CD14-positive monocyte (primary cell): ENCODE data around the gene HRH4. TPM values are rescaled to one million over a fixed set of nuclear protein-coding genes. Genes with fewer than 3 reads are reported as not detected.

Experiments used
- DNase-seq, 3 donors: peaks; one replicate each; pipeline ENCODE4 v3.0.0-alpha.2; 2011 to 2022
- H2AFZ ChIP-seq: 2 replicates; pipeline ENCODE4 v1.6.0; 2012; ENCODE audit warnings: mild to moderate bottlenecking, low read depth, low read length, inconsistent platforms; ENCODE audit not compliant: insufficient read depth, poor library complexity, severe bottlenecking
- H3K27ac ChIP-seq, 2 donors: 1 replicate in 1 of 2; 2 replicates in 1 of 2; pipeline ENCODE4 v1.5.1; 2012 to 2013; ENCODE audit warnings: low read length in 2 of 2, control low read depth in 1 of 2, inconsistent platforms in 1 of 2, low read depth in 1 of 2, mild to moderate bottlenecking in 1 of 2
- H3K27me3 ChIP-seq, 2 donors: one replicate each; pipeline versions ENCODE4 v1.6.0 to v1.6.1; 2011 to 2013; ENCODE audit warnings: low read length in 2 of 2; ENCODE audit not compliant: control insufficient read depth in 2 of 2, insufficient read depth in 2 of 2
- H3K36me3 ChIP-seq, 2 donors: replicated peaks in 1 of 2; 1 replicate in 1 of 2; 2 replicates in 1 of 2; pipeline versions ENCODE4 v1.5.1 to v1.6.1; 2012 to 2013; ENCODE audit warnings: low read length in 2 of 2, control low read depth in 1 of 2, inconsistent platforms in 1 of 2, mild to moderate bottlenecking in 1 of 2; ENCODE audit not compliant: insufficient read depth in 2 of 2, control insufficient read depth in 1 of 2
- H3K4me1 ChIP-seq, 2 donors: 1 replicate in 1 of 2; 2 replicates in 1 of 2; pipeline versions ENCODE4 v1.5.1 to v1.6.1; 2012 to 2013; ENCODE audit warnings: low read length in 2 of 2, control low read depth in 1 of 2, inconsistent platforms in 1 of 2, mild to moderate bottlenecking in 1 of 2, moderate library complexity in 1 of 2; ENCODE audit not compliant: insufficient read depth in 2 of 2, control insufficient read depth in 1 of 2
- H3K4me2 ChIP-seq: replicated peaks from 2 replicates; pipeline ENCODE3; 2012; ENCODE audit warnings: low read length, moderate library complexity, mild to moderate bottlenecking; ENCODE audit not compliant: poor library complexity, severe bottlenecking; ENCODE audit errors: extremely low read depth
- H3K4me3 ChIP-seq, 3 experiments: fragments of 200-600 bp in 1 of 3; sonication (generic) in 1 of 3; replicated peaks in 1 of 3; 1 replicate in 2 of 3; 2 replicates in 1 of 3; pipeline ENCODE4 v1.5.1; 2011 to 2013; ENCODE audit warnings: low read length in 3 of 3, mild to moderate bottlenecking in 3 of 3, control low read depth in 2 of 3, low read depth in 2 of 3, inconsistent platforms in 1 of 3, moderate library complexity in 1 of 3
- H3K79me2 ChIP-seq: 2 replicates; pipeline ENCODE4 v1.6.0; 2012; ENCODE audit warnings: mild to moderate bottlenecking, control low read depth, inconsistent platforms, low read length, moderate library complexity; ENCODE audit not compliant: insufficient read depth
- H3K9ac ChIP-seq: 2 replicates; pipeline ENCODE4 v1.6.0; 2017; ENCODE audit warnings: low read length, mild to moderate bottlenecking; ENCODE audit not compliant: insufficient read depth, poor library complexity, severe bottlenecking
- H3K9me3 ChIP-seq, 2 donors: replicated peaks in 1 of 2; 1 replicate in 1 of 2; 2 replicates in 1 of 2; pipeline versions ENCODE4 v1.5.1 to v1.6.1; 2012 to 2013; ENCODE audit warnings: low read length in 2 of 2, control low read depth in 1 of 2; ENCODE audit not compliant: control insufficient read depth in 1 of 2, insufficient read depth in 1 of 2
- H4K20me1 ChIP-seq: 2 replicates; pipeline ENCODE4 v1.6.0; 2012; ENCODE audit warnings: mild to moderate bottlenecking, low read length, control low read depth, moderate library complexity; ENCODE audit not compliant: insufficient read depth
- H3K27ac Mint-ChIP-seq, 7 donors: one replicate each; pipeline ENCODE4 v1.8.0; 2020; ENCODE audit warnings: mild to moderate bottlenecking in 7 of 7, mixed read lengths in 7 of 7, moderate library complexity in 6 of 7, inconsistent platforms in 2 of 7
- H3K27me3 Mint-ChIP-seq, 3 donors: one replicate each; pipeline ENCODE4 v1.8.0; 2021 to 2022; ENCODE audit warnings: low read depth in 3 of 3, mild to moderate bottlenecking in 3 of 3, mixed read lengths in 3 of 3, moderate library complexity in 3 of 3, inconsistent platforms in 1 of 3
- H3K36me3 Mint-ChIP-seq, 2 donors: one replicate each; pipeline ENCODE4 v1.8.0; 2020; ENCODE audit warnings: mixed read lengths in 2 of 2, inconsistent platforms in 1 of 2, mild to moderate bottlenecking in 1 of 2
- H3K4me1 Mint-ChIP-seq: one replicate; pipeline ENCODE4 v1.8.0; 2020; ENCODE audit warnings: mild to moderate bottlenecking, mixed read lengths
- H3K4me3 Mint-ChIP-seq, 2 donors: one replicate each; pipeline ENCODE4 v1.8.0; 2020; ENCODE audit warnings: mild to moderate bottlenecking in 2 of 2, mixed read lengths in 2 of 2, moderate library complexity in 1 of 2
- H3K9me3 Mint-ChIP-seq, 7 donors: one replicate each; pipeline ENCODE4 v1.8.0; 2020 to 2022; ENCODE audit warnings: mixed read lengths in 7 of 7, mild to moderate bottlenecking in 6 of 7, moderate library complexity in 6 of 7, inconsistent platforms in 2 of 7
- CTCF ChIP-seq: fragments of 200-600 bp; IDR thresholded peaks from one replicate; pipeline ENCODE4 v1.8.0; 2022; ENCODE audit warnings: antibody characterized with exemption, mild to moderate bottlenecking
- whole genome bisulfite sequencing: methylation state at CpG from one replicate; pipeline ENCODE4 v1.1.5; 2013; ENCODE audit warnings: missing lambda C conversion rate; ENCODE audit not compliant: insufficient coverage; 5-methylcytosine and 5-hydroxymethylcytosine counted together
- intact Hi-C, 2 donors: fragments of 100-400 bp; cut with micrococcal nuclease; formaldehyde crosslinking; loops; one replicate each; pipeline versions ENCODE4 v1.15.0 to v1.15.1; 2023
- polyA plus RNA-seq, 3 donors: library from polyadenylated mRNA; depleted of rRNA in 1 of 3; unstranded in 2 of 3; stranded (reverse) in 1 of 3; fragments of 300-500 nt in 2 of 3; fragments of >200 nt in 1 of 3; fragmentation: Illumina TruSeq in 2 of 3; gene quantifications; 1 replicate in 2 of 3; 2 replicates in 1 of 3; pipeline ENCODE4 v1.2.3, GENCODE V29; 2012 to 2021

The HRH4 gene
- polyA plus RNA-seq, 3 donors = 0.10 TPM; not detected in 2

DNA sequence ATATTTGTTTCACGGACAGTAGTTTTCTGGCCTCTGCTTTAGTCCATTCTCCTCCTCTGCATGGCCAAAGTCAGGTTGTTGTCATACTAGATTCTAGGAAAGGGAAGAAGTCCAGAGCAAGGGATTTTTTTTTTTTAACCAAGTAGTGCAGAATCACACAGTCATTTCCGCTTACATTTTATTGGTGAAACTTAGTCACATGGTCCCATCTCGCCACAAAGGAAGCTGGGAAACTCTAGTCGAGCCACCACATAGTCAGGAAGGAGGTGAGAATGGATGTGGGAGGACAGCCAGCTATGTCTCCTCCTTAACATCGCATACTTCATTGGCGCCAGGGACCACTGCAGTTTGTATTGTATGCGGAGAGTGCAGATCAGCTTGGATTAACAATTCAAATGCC is 10.4 kb downstream of the HRH4 start:
- Histone ChIP-seq H3K4me2 (no peak overlapping the region), H3K79me2 (no peaks in the 10 kb centered on the region), H3K4me3 (no peak overlapping the region), H3K9me3 (no peaks in the 10 kb centered on the region), H4K20me1 (no peaks in the 10 kb centered on the region), H3K27me3 (no peaks in the 10 kb centered on the region), H3K27ac (no peak overlapping the region), H3K36me3 (no peaks in the 10 kb centered on the region), H3K4me1 (peaks cover 15 to 19% of the 10 kb centered on the region in 2 donors), H2AFZ (no peak overlapping the region), H3K9ac (no peak overlapping the region)
- Mint-ChIP-seq H3K4me1 (peaks cover 35% of the 10 kb centered on the region), H3K4me3 (no peak overlapping the region), H3K27me3 (peaks cover 0 to 2% (median 1%) of the 10 kb centered on the region in 3 donors), H3K27ac (no peak overlapping the region), H3K9me3 (peaks cover 0 to 5% (median 2%) of the 10 kb centered on the region in 7 donors), H3K36me3 (peaks cover 3 to 5% of the 10 kb centered on the region in 2 donors)
- DNase-seq = no peak
- WGBS = no CpG with 5 or more reads among the region's 7 CpGs
- intact Hi-C loops = loop anchor here in 1 of 2 donors (10.0 kb wide), 1 partner anchor 64 kb away; no protein-coding TSS in a partner anchor
- no peak for TF ChIP-seq CTCF

DNA sequence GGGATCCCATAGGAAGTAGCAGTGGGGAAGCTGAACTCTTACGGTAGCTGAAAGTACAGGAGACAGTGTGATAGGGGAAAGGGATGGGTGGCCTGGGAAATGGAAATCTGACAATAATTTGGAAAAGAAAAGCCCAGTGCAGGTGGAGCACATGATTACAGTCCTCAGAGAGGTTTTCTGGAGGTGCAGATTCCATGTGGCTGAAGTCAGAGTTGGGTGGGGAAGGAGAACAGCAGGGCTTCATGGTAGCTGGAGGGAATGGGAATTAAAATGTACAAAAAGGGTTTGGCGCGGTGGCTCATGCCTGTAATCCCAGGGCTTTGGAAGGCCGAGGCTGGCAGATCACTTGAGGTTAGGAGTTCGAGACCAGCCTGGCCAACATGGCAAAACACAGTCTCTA is 12.2 kb downstream of the HRH4 start:
- H3K36me3 ChIP-seq = no peaks in the 10 kb centered on the region
- no peaks in the 10 kb centered on the region for H3K9me3 ChIP-seq
- H3K27ac Mint-ChIP-seq = peak overlapping the region in 1 of 7 donors; percentile 1

More for the DNA sequence above, 12.2 kb downstream of the HRH4 start:
- H2AFZ ChIP-seq = no peak overlapping the region
- no peaks in the 10 kb centered on the region for H4K20me1 ChIP-seq
- no peak for TF ChIP-seq CTCF
- Mint-ChIP-seq H3K4me3 (no peak overlapping the region), H3K36me3 (peaks cover 3 to 5% of the 10 kb centered on the region in 2 donors), H3K9me3 (peaks cover 0 to 5% (median 1%) of the 10 kb centered on the region in 7 donors), H3K4me1 (peaks cover 26% of the 10 kb centered on the region), H3K27me3 (no peaks in the 10 kb centered on the region)
- no peak overlapping the region for H3K27ac ChIP-seq
- no peaks in the 10 kb centered on the region for H3K79me2 ChIP-seq
- H3K4me1 ChIP-seq = peaks cover 5 to 6% of the 10 kb centered on the region in 2 donors
- DNase-seq = no peak
- intact Hi-C loops = loop anchor here in 1 of 2 donors (10.0 kb wide), 1 partner anchor 62 kb away; no protein-coding TSS in a partner anchor
- H3K4me3 ChIP-seq = no peak overlapping the region
- no peaks in the 10 kb centered on the region for H3K27me3 ChIP-seq
- H3K9ac ChIP-seq = no peak overlapping the region
- WGBS = 97% methylated on average over 3 of the region's 5 CpGs
- H3K4me2 ChIP-seq = no peak overlapping the region
